Measurements from ENCODE around the gene HCN2.
"Not testable (repeated sequence)": the region's sequence is repeated elsewhere in the genome, so short reads cannot be mapped to it uniquely, and the experiment has no call there.

HCN2 gene

GRCh38 chr19:621191-621590, 31.5 kb downstream of the HCN2 start:
- DNase-seq: not testable (repeated sequence)

- no peak for DNase-seq
These were observed 32.1 kb downstream of the HCN2 start for GRCh38 chr19:621819-622218.

GRCh38 chr19:622666-623065, 33.0 kb downstream of the HCN2 start:
- no peak for DNase-seq

GRCh38 chr19:623175-623916, 33.7 kb downstream of the HCN2 start:
- DNase-seq: no peak

- DNase-seq: no peak
These were observed 34.3 kb downstream of the HCN2 start for GRCh38 chr19:623974-624373.

GRCh38 chr19:624433-625109, 34.9 kb downstream of the HCN2 start:
- DNase-seq: no peak

GRCh38 chr19:625257-625656, 35.6 kb downstream of the HCN2 start:
- no peak for DNase-seq

GRCh38 chr19:626566-626965, 36.9 kb downstream of the HCN2 start:
- not testable (repeated sequence) for DNase-seq

GRCh38 chr19:628168-628567, 38.5 kb downstream of the HCN2 start:
- DNase-seq: no peak

GRCh38 chr19:629515-629914, 39.8 kb downstream of the HCN2 start:
- DNase-seq: not testable (repeated sequence)

GRCh38 chr19:629961-630714, 40.5 kb downstream of the HCN2 start:
- DNase-seq: no peak

GRCh38 chr19:632579-633067, 42.9 kb downstream of the HCN2 start:
- DNase-seq: peak in 1 of 5 donors; percentile 28

GRCh38 chr19:633068-633785, 43.5 kb downstream of the HCN2 start, which contains the start of gene POLRMT:
POLRMT (minus strand) TSS chr19:633537; CDS start chr19:633512, 25 bp downstream.
- peak; percentile 92 to 97 (median 94) for DNase-seq

GRCh38 chr19:633786-634639, 44.3 kb downstream of the HCN2 start:
- DNase-seq: no peak

GRCh38 chr19:634975-635652, 45.4 kb downstream of the HCN2 start:
- no peak for DNase-seq

GRCh38 chr19:638906-639252, 49.2 kb downstream of the HCN2 start:
- no peak for DNase-seq

- peak; percentile 90 to 97 (median 96) for DNase-seq
These were observed 49.8 kb downstream of the HCN2 start, which contains the start of gene FGF22 for GRCh38 chr19:639253-640160. FGF22 (plus strand) TSS chr19:639879; CDS start chr19:639926, 47 bp downstream.

- no peak for DNase-seq
These were observed 50.5 kb downstream of the HCN2 start for GRCh38 chr19:640161-640558.

GRCh38 chr19:640606-641189, 51.0 kb downstream of the HCN2 start:
- no peak for DNase-seq

Data from T-helper 1 cell (primary cell).